ENCODE results near the gene RFT1.

DNA sequence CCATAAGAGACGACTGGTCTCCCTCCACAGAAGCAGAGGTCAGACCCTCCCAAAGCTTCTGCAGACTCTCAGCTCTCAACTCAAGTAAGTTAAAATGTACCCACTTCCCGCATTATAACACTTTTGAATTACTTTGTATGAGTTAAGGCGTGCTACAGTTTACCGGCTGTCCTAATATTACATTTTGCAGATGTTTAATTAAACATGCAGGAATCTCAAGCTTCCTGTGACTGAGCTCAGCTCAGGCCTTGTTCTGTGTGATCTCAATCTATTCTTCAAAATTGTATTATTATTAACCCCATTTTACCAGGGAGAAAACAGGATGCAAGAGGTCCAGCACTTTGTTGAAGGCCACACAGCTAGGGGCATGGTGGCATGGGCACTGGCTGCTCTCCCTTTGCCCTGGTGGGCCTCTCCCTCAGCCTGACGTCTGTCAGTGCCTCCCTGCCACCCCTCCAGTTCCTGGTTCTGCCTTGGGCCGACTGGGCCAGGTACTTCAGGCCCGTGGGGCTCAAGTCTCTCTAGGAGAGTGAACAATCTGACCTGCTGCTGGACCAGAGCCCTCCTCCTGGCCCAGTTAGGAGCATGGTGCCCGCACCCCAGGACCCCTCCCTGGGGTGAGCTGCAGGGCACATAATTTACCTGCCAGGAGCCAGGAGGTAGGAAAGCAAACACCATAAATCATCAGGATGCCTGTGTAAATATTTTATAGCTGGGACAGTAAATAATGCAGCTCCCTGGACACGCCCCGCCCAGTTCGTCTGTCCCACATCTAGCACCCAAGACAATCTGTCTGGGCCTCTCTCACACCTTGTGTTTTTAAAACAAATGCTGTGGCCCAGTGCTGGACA lies 14.9 kb upstream of the RFT1 start:
- TF ChIP-seq GABPA (IDR thresholded peaks at IDR 0.05; ENCODE audit: low read depth) (no peak), POLR2AphosphoS5 (IDR thresholded peaks at IDR 0.05; ENCODE audit: low read depth) (no peak), CTCF (IDR thresholded peaks at IDR 0.05; ENCODE audit: insufficient read depth, low read length) (no peak)
- TF ChIP-seq, protein P1, sequence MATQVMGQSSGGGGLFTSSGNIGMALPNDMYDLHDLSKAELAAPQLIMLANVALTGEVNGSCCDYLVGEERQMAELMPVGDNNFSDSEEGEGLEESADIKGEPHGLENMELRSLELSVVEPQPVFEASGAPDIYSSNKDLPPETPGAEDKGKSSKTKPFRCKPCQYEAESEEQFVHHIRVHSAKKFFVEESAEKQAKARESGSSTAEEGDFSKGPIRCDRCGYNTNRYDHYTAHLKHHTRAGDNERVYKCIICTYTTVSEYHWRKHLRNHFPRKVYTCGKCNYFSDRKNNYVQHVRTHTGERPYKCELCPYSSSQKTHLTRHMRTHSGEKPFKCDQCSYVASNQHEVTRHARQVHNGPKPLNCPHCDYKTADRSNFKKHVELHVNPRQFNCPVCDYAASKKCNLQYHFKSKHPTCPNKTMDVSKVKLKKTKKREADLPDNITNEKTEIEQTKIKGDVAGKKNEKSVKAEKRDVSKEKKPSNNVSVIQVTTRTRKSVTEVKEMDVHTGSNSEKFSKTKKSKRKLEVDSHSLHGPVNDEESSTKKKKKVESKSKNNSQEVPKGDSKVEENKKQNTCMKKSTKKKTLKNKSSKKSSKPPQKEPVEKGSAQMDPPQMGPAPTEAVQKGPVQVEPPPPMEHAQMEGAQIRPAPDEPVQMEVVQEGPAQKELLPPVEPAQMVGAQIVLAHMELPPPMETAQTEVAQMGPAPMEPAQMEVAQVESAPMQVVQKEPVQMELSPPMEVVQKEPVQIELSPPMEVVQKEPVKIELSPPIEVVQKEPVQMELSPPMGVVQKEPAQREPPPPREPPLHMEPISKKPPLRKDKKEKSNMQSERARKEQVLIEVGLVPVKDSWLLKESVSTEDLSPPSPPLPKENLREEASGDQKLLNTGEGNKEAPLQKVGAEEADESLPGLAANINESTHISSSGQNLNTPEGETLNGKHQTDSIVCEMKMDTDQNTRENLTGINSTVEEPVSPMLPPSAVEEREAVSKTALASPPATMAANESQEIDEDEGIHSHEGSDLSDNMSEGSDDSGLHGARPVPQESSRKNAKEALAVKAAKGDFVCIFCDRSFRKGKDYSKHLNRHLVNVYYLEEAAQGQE (IDR thresholded peaks at IDR 0.05; ENCODE audit: insufficient replicate concordance, low read depth), result no peak

Measured in HL-60 (cell line).